IPS-18a (cell line): Measurements from ENCODE around the gene MTMR3.

Source experiments
- H3K27ac ChIP-seq: one replicate; pipeline ENCODE4 v1.5.1; 2013; ENCODE audit warnings: low read length
- H3K27me3 ChIP-seq: one replicate; pipeline ENCODE4 v1.6.1; 2013; ENCODE audit warnings: mild to moderate bottlenecking, low read length; ENCODE audit not compliant: control insufficient read depth, insufficient read depth
- H3K36me3 ChIP-seq: one replicate; pipeline ENCODE4 v1.6.1; 2013; ENCODE audit warnings: low read depth, low read length; ENCODE audit not compliant: control insufficient read depth
- H3K4me1 ChIP-seq: one replicate; pipeline ENCODE4 v1.6.1; 2013; ENCODE audit warnings: low read depth, low read length; ENCODE audit not compliant: control insufficient read depth
- H3K4me3 ChIP-seq: one replicate; pipeline ENCODE4 v1.5.1; 2013; ENCODE audit warnings: low read length
- H3K9ac ChIP-seq: one replicate; pipeline ENCODE4 v1.6.1; 2013; ENCODE audit warnings: mild to moderate bottlenecking, low read length, moderate library complexity
- H3K9me3 ChIP-seq: one replicate; pipeline ENCODE4 v1.6.1; 2013; ENCODE audit warnings: low read depth, low read length; ENCODE audit not compliant: control insufficient read depth

Gene MTMR3

DNA sequence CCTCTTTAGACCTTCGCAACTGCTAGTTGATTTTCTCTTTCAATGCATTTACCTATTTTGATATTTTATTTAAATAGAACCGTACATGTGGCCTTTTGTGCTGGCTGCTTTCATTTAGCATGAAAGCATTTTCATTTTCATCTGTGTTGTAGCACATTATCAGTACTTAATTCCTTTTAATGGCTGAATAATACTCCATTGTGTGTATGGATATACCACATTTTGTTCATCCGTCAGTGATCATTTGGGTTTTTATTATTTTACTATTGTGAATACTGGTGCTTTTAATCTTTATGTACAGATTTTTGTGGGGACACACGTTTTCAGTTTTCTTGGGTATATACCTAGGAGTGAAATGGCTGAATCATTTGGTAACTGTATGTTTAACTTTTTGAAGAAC is 43.1 kb downstream of the MTMR3 start:
- Histone ChIP-seq H3K36me3 (no peaks in the 10 kb centered on the region), H3K27ac (no peak overlapping the region)

DNA sequence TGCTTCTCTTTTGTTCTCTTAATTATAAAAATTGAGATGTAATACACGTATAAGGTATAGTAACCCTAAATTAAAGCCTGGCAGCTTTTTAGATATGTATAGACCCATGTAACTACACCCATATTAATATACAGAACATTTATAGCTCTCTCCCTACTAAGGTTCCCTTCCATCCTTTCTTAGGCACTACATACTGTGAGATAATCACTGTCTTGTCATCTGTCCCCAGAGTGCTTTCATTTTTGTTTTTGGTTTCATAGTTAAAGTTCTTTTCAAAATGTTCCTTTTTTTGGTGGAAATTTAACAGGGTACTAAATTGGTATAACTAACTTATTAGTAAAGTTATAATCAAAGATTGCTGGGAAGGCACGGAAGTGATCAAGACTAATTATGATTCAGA is 49.2 kb downstream of the MTMR3 start:
- Histone ChIP-seq H3K4me1 (no peaks in the 10 kb centered on the region), H3K36me3 (no peaks in the 10 kb centered on the region), H3K4me3 (no peak overlapping the region), H3K27ac (no peak overlapping the region), H3K9ac (no peak overlapping the region), H3K9me3 (no peaks in the 10 kb centered on the region), H3K27me3 (no peaks in the 10 kb centered on the region)

More for the DNA sequence above, 43.1 kb downstream of the MTMR3 start:
- H3K4me3 ChIP-seq = no peak overlapping the region
- no peaks in the 10 kb centered on the region for H3K9me3 ChIP-seq
- H3K9ac ChIP-seq = no peak overlapping the region
- no peaks in the 10 kb centered on the region for H3K4me1 ChIP-seq
- no peaks in the 10 kb centered on the region for H3K27me3 ChIP-seq

DNA sequence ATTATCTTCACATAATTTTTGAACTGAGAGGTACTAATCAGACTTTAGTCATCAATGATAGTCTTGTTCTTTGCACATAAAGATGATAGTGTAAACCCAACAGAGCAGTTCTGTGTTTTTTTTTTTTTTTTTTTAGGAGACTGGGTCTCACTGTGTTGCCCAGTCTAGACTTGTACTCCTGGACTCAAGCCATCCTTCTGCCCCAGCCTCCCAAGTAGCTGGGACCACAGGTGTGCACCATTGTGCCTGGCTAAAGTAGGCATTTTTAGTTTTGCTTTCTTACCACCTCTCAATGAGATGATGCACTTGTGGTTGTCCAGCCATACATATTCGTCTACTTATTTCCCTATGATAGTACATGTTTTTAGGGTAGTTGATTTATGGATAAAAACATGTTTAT is 50.6 kb downstream of the MTMR3 start:
- Histone ChIP-seq H3K4me1 (peaks cover 4% of the 10 kb centered on the region), H3K36me3 (no peaks in the 10 kb centered on the region), H3K9ac (no peak overlapping the region), H3K27me3 (no peaks in the 10 kb centered on the region), H3K9me3 (no peaks in the 10 kb centered on the region), H3K4me3 (no peak overlapping the region), H3K27ac (no peak overlapping the region)

DNA sequence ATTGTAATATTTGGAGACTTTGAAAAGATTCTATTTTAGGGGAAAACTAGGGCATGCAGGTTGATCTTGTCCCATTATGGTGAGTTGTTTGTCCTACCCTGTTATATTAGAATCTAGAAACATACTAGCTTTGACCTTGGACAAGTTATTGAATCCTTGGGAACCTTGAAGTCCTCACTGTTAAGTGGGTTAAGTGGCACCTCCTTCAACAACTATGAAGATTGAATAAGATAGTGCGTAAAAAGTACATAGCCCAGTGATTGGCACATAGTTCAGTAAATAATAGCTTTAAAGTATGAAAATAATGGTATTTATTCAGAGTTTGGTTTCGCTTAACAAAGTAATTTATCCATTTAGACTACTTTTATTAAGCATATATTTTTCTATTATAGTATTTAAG is 51.6 kb downstream of the MTMR3 start:
- H3K27me3 ChIP-seq = no peaks in the 10 kb centered on the region
- H3K36me3 ChIP-seq = no peaks in the 10 kb centered on the region
- H3K9ac ChIP-seq = no peak overlapping the region
- H3K27ac ChIP-seq = no peak overlapping the region
- no peak overlapping the region for H3K4me3 ChIP-seq
- H3K9me3 ChIP-seq = no peaks in the 10 kb centered on the region
- H3K4me1 ChIP-seq = peaks cover 4% of the 10 kb centered on the region

DNA sequence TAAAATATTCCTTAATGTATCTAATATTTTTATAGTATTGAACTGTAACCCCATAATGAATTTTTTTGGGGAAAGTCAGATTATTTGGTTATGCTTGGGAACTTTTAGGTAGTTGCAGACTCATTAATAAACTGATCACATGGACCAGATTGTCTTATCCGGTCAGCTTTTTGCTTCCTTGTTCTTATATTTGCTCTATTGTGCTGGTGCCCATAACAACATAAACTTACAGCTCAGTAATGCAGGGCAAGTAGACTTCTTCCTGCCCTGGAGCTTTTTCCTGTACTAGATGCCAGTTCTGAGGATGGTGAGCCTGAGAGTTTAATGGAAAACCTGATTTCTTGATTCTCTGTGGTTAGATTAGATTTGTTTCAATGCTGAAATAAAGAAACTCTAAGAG is 53.2 kb downstream of the MTMR3 start:
- Histone ChIP-seq H3K36me3 (no peaks in the 10 kb centered on the region), H3K4me3 (no peak overlapping the region), H3K9me3 (no peaks in the 10 kb centered on the region), H3K9ac (no peak overlapping the region), H3K27me3 (no peaks in the 10 kb centered on the region), H3K27ac (no peak overlapping the region), H3K4me1 (peaks cover 4% of the 10 kb centered on the region)

DNA sequence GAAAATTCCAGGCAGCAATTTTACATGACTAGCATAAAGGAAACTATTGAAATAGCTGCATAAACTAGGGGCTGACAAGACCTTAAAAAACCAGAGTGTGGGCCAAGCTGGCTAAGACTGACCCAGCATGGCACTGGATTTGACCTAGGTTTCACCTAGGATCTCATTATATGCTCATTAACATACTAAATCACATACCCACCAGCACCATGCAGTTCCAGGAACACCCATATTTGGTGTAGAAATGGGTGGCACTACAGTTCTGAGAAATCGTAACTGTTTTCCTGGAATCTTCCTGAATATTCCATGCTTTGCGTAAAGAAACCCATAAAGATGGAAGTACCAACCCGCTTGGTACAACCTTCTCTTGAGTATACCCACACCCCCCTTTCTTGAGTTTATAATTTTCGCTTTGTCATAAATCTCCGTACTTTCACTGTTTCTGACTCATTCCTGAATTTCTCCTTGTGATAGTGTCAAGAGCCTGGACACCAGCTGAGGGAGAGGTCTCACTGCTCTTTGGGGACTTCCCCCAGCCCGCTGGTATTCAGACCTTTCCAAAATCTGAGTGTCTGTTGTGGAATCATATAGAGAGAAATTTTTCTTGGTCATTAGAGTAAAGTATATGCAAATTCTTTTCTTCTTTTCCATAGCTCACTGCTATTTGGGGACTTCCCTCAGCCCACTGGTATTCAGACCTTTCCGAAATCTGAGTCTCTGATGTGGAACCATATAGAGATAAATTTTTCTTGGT is 55.1 kb downstream of the MTMR3 start:
- Histone ChIP-seq H3K9me3 (no peaks in the 10 kb centered on the region), H3K27ac (no peak overlapping the region)

DNA sequence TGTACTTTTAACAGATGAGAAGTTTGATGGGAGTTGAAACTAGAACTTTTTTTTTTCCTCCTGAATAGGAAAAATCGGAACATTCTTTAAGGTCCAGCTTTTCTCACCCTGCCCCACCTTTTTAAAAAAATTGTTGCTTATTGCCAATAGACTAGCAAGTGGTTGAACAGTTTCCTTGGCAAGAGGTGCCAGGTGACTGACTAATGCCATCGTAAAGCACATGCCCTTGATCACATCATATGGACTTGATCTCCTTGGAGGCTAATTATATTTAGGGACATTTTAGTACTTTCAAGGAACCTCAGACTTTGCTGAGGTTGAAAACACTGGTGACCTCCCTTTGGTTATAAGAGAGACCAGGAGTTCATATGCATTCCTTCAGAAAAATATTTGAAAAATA is 57.6 kb downstream of the MTMR3 start:
- Histone ChIP-seq H3K9me3 (no peaks in the 10 kb centered on the region), H3K4me1 (peaks cover 10% of the 10 kb centered on the region), H3K4me3 (no peak overlapping the region), H3K9ac (no peak overlapping the region), H3K36me3 (no peaks in the 10 kb centered on the region), H3K27me3 (no peaks in the 10 kb centered on the region), H3K27ac (no peak overlapping the region)

More for the DNA sequence above, 55.1 kb downstream of the MTMR3 start:
- H3K9ac ChIP-seq = no peak overlapping the region
- H3K27me3 ChIP-seq = no peaks in the 10 kb centered on the region
- H3K4me3 ChIP-seq = no peak overlapping the region
- H3K4me1 ChIP-seq = peaks cover 4% of the 10 kb centered on the region
- H3K36me3 ChIP-seq = no peaks in the 10 kb centered on the region

DNA sequence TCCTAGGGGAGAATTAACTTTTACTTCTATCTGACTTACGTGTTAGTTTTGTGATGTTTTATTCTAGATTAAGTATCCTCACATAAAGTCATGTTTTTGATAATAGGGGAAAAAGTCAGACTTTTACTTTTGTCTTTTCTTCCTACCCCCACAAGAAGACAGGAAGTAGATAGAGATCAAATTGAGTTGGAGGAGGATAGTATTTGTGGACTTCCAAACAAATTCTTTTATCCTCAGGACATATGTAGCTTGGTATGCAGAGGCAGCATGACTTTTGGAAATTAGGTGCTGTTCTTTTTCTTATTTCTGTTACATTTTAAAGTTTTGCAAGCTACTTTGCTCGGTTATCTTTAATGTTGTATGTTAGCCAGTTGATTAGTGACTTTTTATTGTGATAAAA is 61.4 kb downstream of the MTMR3 start:
- peaks cover 32% of the 10 kb centered on the region for H3K4me1 ChIP-seq
- H3K27ac ChIP-seq = no peak overlapping the region
- H3K36me3 ChIP-seq = no peaks in the 10 kb centered on the region
- H3K4me3 ChIP-seq = no peak overlapping the region
- no peaks in the 10 kb centered on the region for H3K27me3 ChIP-seq
- no peaks in the 10 kb centered on the region for H3K9me3 ChIP-seq
- H3K9ac ChIP-seq = no peak overlapping the region

DNA sequence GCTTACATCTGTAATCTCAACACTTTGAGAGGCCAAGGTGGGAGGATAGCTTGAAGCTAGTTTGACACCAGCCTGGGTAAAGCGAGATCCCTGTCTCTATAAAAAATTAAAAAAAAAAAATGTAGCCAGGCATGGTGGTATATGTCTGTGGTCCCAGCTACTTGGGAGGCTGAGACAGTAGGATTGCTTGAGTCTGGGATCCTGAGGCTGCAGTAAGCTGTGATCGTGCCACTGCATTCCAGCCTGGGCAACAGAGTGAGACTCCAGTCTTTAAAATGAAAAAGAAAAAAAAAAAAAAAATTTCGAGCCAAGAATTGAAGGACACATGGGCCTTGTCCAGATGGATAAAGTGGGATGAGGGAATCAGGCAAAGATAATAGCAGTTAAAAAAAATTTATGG is 62.5 kb downstream of the MTMR3 start:
- Histone ChIP-seq H3K4me1 (peaks cover 32% of the 10 kb centered on the region), H3K27ac (no peak overlapping the region), H3K9ac (no peak overlapping the region), H3K9me3 (no peaks in the 10 kb centered on the region), H3K4me3 (no peak overlapping the region), H3K27me3 (no peaks in the 10 kb centered on the region), H3K36me3 (no peaks in the 10 kb centered on the region)

DNA sequence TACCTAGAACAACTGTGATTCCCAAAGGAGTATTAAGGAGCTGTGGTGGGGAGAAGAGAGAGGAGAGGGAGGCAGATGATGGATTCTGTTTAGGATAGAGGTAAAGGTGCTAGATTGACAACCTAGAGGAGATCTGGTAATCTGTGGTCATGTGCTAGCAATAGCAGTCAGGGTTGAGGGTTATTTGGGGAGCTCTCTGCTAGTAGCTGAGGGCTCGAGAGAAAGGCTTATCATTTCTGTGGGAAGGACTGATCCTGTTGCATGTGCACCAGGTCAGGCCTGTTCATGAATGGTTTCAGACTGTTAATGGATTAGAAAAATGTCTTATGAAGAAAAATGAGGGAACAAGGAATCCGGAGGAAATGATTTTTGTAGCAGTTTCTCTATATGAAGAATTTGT is 63.2 kb downstream of the MTMR3 start:
- H3K27me3 ChIP-seq = no peaks in the 10 kb centered on the region
- H3K4me3 ChIP-seq = no peak overlapping the region
- H3K36me3 ChIP-seq = no peaks in the 10 kb centered on the region
- H3K9ac ChIP-seq = no peak overlapping the region
- no peaks in the 10 kb centered on the region for H3K9me3 ChIP-seq
- H3K4me1 ChIP-seq = peaks cover 32% of the 10 kb centered on the region
- no peak overlapping the region for H3K27ac ChIP-seq

DNA sequence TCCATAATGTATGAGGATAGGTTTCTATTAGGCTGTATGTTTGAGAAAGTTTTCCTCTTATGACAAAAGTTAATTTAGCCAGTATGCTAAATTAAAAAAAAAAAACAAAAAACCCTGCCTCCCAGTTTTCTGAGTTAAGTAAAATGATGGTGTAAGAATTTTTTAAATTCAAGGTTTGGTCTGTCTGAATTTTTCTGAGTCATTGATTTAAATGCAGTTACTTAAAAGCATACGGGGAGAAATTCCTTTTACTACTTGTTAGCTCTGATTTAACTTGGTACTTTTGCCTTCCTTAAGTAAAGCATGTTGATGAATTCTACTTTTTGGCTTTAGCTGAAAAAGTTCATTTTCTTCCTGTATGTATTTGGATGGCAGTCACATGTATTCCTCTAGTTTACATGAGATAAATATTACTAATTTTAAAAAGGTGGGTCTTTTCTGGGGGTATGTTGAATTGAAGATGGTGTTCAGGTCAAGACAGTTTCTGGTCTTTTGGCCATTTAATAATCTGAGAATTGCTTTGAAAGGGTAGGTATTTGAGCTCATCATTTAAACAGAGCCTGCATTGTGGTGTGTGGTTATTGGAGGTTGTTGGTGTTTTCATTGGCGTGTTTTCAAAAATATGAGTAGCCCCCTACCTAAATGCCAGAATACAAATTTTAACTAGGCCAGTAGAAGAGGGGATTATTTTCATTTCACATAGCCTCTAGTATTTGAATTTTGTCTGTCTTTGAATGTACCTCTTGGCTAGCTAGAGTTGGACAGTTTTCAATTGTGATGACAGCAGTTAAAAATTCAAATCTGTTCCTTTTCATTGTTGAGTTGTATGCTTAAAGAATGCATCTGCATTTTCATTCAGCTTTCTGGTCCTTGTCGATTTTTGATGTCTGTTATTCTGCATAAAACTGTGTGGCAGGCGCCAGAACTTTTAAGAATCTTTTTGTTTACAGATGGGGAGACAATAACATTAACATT is 64.7 kb downstream of the MTMR3 start:
- H3K27ac ChIP-seq = no peak overlapping the region
- H3K9me3 ChIP-seq = no peaks in the 10 kb centered on the region
- no peaks in the 10 kb centered on the region for H3K36me3 ChIP-seq
- H3K4me1 ChIP-seq = peaks cover 32% of the 10 kb centered on the region
- no peak overlapping the region for H3K4me3 ChIP-seq
- H3K9ac ChIP-seq = no peak overlapping the region
- H3K27me3 ChIP-seq = no peaks in the 10 kb centered on the region
